HepG2 (cell line): ENCODE measurements around the gene ZNF320. TPM values are rescaled to one million over a fixed set of nuclear protein-coding genes. Genes with fewer than 3 reads are reported as not detected.
"Not testable (repeated sequence)": the region's sequence is repeated elsewhere in the genome, so short reads cannot be mapped to it uniquely, and the experiment has no call there.

Experiments used
- ATAC-seq: fragments of 200-7000 bp; cut with Tn5 transposase; 3 replicates; pipeline ENCODE4 v1.9.1; 2020; ENCODE audit warnings: mild to moderate bottlenecking, moderate library complexity
- BruUV-seq: library from RNA; stranded (reverse); fragments of 400-500 nt; replicated peaks from 2 replicates; lab custom pipeline; 2021; lab: Mats Ljungman, UMichigan
- CTCF ChIA-PET: fragments of 300-600 bp; formaldehyde crosslinking; extraction: SDS; loops from one replicate; lab custom pipeline; 2021; ENCODE audit warnings: low total read pairs, inconsistent platforms, low intra/inter-chr PET ratio; lab: Yijun Ruan, JAX
- POLR2A ChIA-PET: fragments of 350-600 bp; sonication (Branson Sonifier 250); formaldehyde crosslinking; loops from one replicate; lab custom pipeline; 2020; ENCODE audit warnings: antibody characterized with exemption, inconsistent platforms; lab: Yijun Ruan, JAX
- DNase-seq: peaks from one replicate; pipeline ENCODE4 v3.0.0-alpha.2; 2015; ENCODE audit warnings: low spot score
- FAIRE-seq: peaks from 3 replicates; lab custom pipeline; 2011; peaks lifted over from hg19 to GRCh38; lab: Jason Lieb, UNC
- H2AFZ ChIP-seq: one replicate; pipeline ENCODE4 v1.6.1; 2011; ENCODE audit warnings: low read length, inconsistent platforms
- H3K27ac ChIP-seq: fragments of 300-600 bp; 3 replicates; pipeline ENCODE4 v1.8.0; 2011; ENCODE audit warnings: mixed run types, mild to moderate bottlenecking, mixed read lengths, low read length, inconsistent platforms; ENCODE audit not compliant: insufficient read depth; ENCODE audit errors: extremely low read length
- H3K27me3 ChIP-seq, 2 experiments: fragments of 200-600 bp in 1 of 2; 2 replicates in 1 of 2; 3 replicates in 1 of 2; pipeline versions ENCODE4 v1.6.0 to v1.8.0; 2011; ENCODE audit warnings: low read length in 2 of 2, mild to moderate bottlenecking in 2 of 2, moderate library complexity in 2 of 2, inconsistent platforms in 1 of 2; ENCODE audit not compliant: insufficient read depth in 2 of 2, control insufficient read depth in 1 of 2
- H3K36me3 ChIP-seq, 2 experiments: fragments of 200-600 bp in 1 of 2; replicated peaks in 1 of 2; 2 replicates in 1 of 2; 3 replicates in 1 of 2; pipeline versions ENCODE4 v1.5.1 to v1.8.0; 2011; ENCODE audit warnings: low read length in 2 of 2, inconsistent platforms in 1 of 2; ENCODE audit not compliant: insufficient read depth in 2 of 2, control insufficient read depth in 1 of 2
- H3K4me1 ChIP-seq: 2 replicates; pipeline ENCODE4 v1.5.1; 2012; ENCODE audit warnings: low read length, inconsistent platforms; ENCODE audit not compliant: insufficient read depth
- H3K4me2 ChIP-seq: 2 replicates; pipeline ENCODE4 v1.6.0; 2011; ENCODE audit warnings: low read depth, low read length, inconsistent platforms
- H3K4me3 ChIP-seq, 3 experiments: fragments of 200-600 bp in 1 of 3; sonication (generic), shearing (Covaris generic) in 1 of 3; replicated peaks in 1 of 3; 2 replicates each; pipeline ENCODE4 v1.5.1; 2011 to 2016; ENCODE audit warnings: low read length in 3 of 3, inconsistent platforms in 2 of 3, low read depth in 2 of 3, mild to moderate bottlenecking in 2 of 3, control low read depth in 1 of 3, mixed read lengths in 1 of 3; ENCODE audit not compliant: insufficient read depth in 1 of 3
- H3K79me2 ChIP-seq: one replicate; pipeline ENCODE4 v1.6.1; 2011; ENCODE audit warnings: low read length, inconsistent platforms; ENCODE audit not compliant: insufficient read depth
- H3K9ac ChIP-seq: 2 replicates; pipeline ENCODE4 v1.6.0; 2011; ENCODE audit warnings: mild to moderate bottlenecking, low read depth, low read length, inconsistent platforms; ENCODE audit not compliant: insufficient read depth
- H3K9me3 ChIP-seq: 2 replicates; pipeline ENCODE4 v1.5.1; 2012; ENCODE audit warnings: mild to moderate bottlenecking, low read length
- H4K20me1 ChIP-seq: 2 replicates; pipeline ENCODE4 v1.6.0; 2011; ENCODE audit warnings: inconsistent platforms, mild to moderate bottlenecking, low read length, moderate library complexity; ENCODE audit not compliant: insufficient read depth
- KIAA2018 ChIP-seq: sonication (generic); formaldehyde crosslinking; IDR thresholded peaks from 2 replicates; pipeline ENCODE4 v1.5.0; 2020; ENCODE audit warnings: mild to moderate bottlenecking, missing genetic modification reagents, borderline replicate concordance
- WGBS: methylation state at CpG from one replicate; pipeline ENCODE4 v1.1.6; 2017; ENCODE audit warnings: low lambda C conversion rate; 5-methylcytosine and 5-hydroxymethylcytosine counted together
- in situ Hi-C: cut with HindIII; loops from 2 replicates; pipeline ENCODE4 v1.10.0; 2017; ENCODE audit warnings: low pct_unique_long_range_greater_than_20kb; ENCODE audit not compliant: extremely low pct_ligation_motif_present
- intact Hi-C: fragments of 100-400 bp; cut with micrococcal nuclease; formaldehyde crosslinking; loops from one replicate; pipeline ENCODE4 v1.10.0; 2022; ENCODE audit not compliant: unreplicated experiment
- polyA plus RNA-seq, 8 experiments: library from polyadenylated mRNA; depleted of rRNA in 3 of 8; stranded (reverse) in 7 of 8; unstranded in 1 of 8; fragments of >200 nt; fragmentation: Illumina TruSeq in 4 of 8; extraction: Trizol in 4 of 8; gene quantifications; 2 replicates each; pipeline versions ENCODE4 v1.2.1 to v1.2.3, GENCODE V29; 2011 to 2016; ENCODE audit warnings: low read depth in 4 of 8, missing spikeins in 1 of 8, mixed read lengths in 1 of 8; ENCODE audit not compliant: insufficient read depth in 1 of 8
- total RNA-seq, 5 experiments: library from RNA; depleted of rRNA; stranded (reverse); fragments of >200 nt; fragmentation: Illumina TruSeq; extraction: Trizol; gene quantifications; 2 replicates each; pipeline ENCODE4 v1.2.3, GENCODE V29; 2016; ENCODE audit warnings: low read depth in 1 of 5

The ZNF320 gene
- total and polyA plus RNA-seq, 2 of the 13 experiments (the other 11 are each of a cell fraction or from before 2014, with no cell fraction given): 0.49 TPM; not detected in 1

- TF ChIP-seq KIAA2018 (CRISPR knock-in tag): no peak
- TF ChIP-seq, all 625 proteins: peak for 8
Observed at GRCh38 chr19:52941941-52942385, 44.5 kb upstream of the ZNF320 start (continued).

GRCh38 chr19:52941523-52941922, 44.1 kb upstream of the ZNF320 start:
- peak overlapping the region; percentile 91; the same call in 1 of the 2 replicates for H3K9ac ChIP-seq
- H3K27me3 ChIP-seq, ATAC-seq, FAIRE-seq, H3K79me2 ChIP-seq, intact Hi-C loops, H3K36me3 ChIP-seq, H2AFZ ChIP-seq, DNase-seq, H3K9me3 ChIP-seq, H4K20me1 ChIP-seq, POLR2A ChIA-PET, in situ Hi-C loops, BruUV-seq, CTCF ChIA-PET: not testable (repeated sequence)
- H3K4me3 ChIP-seq: peak overlapping the region; percentile 75 to 89 (median 79)
- H3K27ac ChIP-seq: peak overlapping the region; percentile 81
- H3K4me1 ChIP-seq: peaks cover 55% of the 10 kb centered on the region
- H3K4me2 ChIP-seq: peak overlapping the region; percentile 81
- 69% methylated on average over 2 of the region's 2 CpGs for WGBS
